Right lobe of liver (tissue), 6 donors: Measurements from ENCODE around the gene MACROD2. TPM values are rescaled to one million over a fixed set of nuclear protein-coding genes. Genes with fewer than 3 reads are reported as not detected.

Experiments
- ATAC-seq, 4 donors: fragments of 200-7000 bp; cut with Tn5 transposase; one replicate each; pipeline ENCODE4 v1.9.1; 2020; ENCODE audit warnings: mild to moderate bottlenecking in 4 of 4, moderate library complexity in 4 of 4
- DNase-seq, 3 donors: peaks; one replicate each; pipeline ENCODE4 v3.0.0-alpha.2; 2020
- H3K27ac ChIP-seq, 3 donors: fragments of 200-600 bp; one replicate each; pipeline ENCODE4 v1.8.0; 2022
- H3K27me3 ChIP-seq, 2 donors: fragments of 200-600 bp; one replicate each; pipeline ENCODE4 v1.8.0; 2022
- H3K36me3 ChIP-seq, 4 donors: fragments of 200-600 bp; sonication (generic) in 1 of 4; one replicate each; pipeline versions ENCODE4 v1.5.1 to v1.8.0; 2017 to 2022; ENCODE audit warnings: control low read depth in 1 of 4
- H3K4me1 ChIP-seq, 4 donors: fragments of 200-600 bp; sonication (generic) in 1 of 4; one replicate each; pipeline versions ENCODE4 v1.5.1 to v1.8.0; 2017 to 2022; ENCODE audit warnings: control low read depth in 1 of 4
- H3K4me3 ChIP-seq, 3 donors: fragments of 200-600 bp; one replicate each; pipeline ENCODE4 v1.8.0; 2022
- H3K9me3 ChIP-seq, 4 donors: fragments of 200-600 bp; sonication (generic) in 1 of 4; one replicate each; pipeline versions ENCODE4 v1.5.1 to v1.8.0; 2017 to 2022; ENCODE audit warnings: control low read depth in 1 of 4
- POLR2A ChIP-seq: fragments of 450-650 bp; IDR thresholded peaks from one replicate; pipeline ENCODE4 v1.6.1; 2017; ENCODE audit warnings: antibody characterized with exemption, mild to moderate bottlenecking
- WGBS: methylation state at CpG from one replicate; pipeline ENCODE4 v1.1.6; 2018; ENCODE audit warnings: low coverage, low lambda C conversion rate; ENCODE audit not compliant: insufficient coverage; ENCODE audit errors: missing lambda C conversion rate; 5-methylcytosine and 5-hydroxymethylcytosine counted together
- intact Hi-C, 2 donors: fragments of 100-400 bp; cut with DNase I; formaldehyde crosslinking; loops; one replicate each; pipeline versions ENCODE4 v1.11.2 to v1.14.1; 2022
- total RNA-seq, 6 experiments: library from RNA; depleted of rRNA in 2 of 6; stranded (reverse); fragments of >200 nt in 2 of 6; fragmentation: NEBNext Ultra II Directional in 3 of 6; extraction: Animal tissue kit (Norgen Biotek cat#: 25700) in 3 of 6; gene quantifications; one replicate each; pipeline versions ENCODE4 v1.1.0 to v1.2.4, GENCODE V29; 2016 to 2023
- TF ChIP-seq, protein P1 (sequence below), 4 donors: fragments of 200-600 bp in 3 of 4; fragments of 450-650 bp in 1 of 4; IDR thresholded peaks; one replicate each; pipeline versions ENCODE4 v1.5.1 to v1.8.0; 2016 to 2022; ENCODE audit warnings: antibody characterized with exemption in 4 of 4, mild to moderate bottlenecking in 2 of 4
- donor health status: DM: no; HTN: yes; CAD: no.
- donor health status: DM: no; HTN: no; CAD: no.
- donor health status: DM: no; HTN: no; CAD: no.
- donor health status: DM: no; HTN: yes; CAD: no.
- donor health status: DM: no; HTN: yes; CAD: no.

The MACROD2 gene
- total RNA-seq, 6 experiments from 2014 or later: 1.2 to 5.5 (median 3.3) TPM

DNA sequence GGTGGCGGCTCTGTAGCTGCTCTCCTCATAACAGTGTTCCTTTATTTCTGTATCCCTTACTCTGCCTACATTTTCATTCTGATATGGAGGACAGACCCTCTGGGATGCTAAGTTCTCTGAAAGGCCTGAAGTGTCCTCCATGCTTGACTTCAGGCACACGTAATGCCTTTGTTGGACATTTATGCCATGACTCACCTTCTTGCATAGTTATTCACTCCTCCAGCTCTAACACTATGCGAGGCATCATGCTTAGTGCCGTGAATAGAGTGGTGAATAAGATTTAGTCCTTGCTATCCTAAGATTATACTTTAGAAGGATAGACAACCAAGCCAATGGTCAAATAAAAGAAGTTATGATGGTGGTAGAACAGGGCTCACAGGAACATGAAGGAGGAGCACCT is 1103.0 kb downstream of the MACROD2 start:
- WGBS: 73% methylated on average over 4 of the region's 4 CpGs

DNA sequence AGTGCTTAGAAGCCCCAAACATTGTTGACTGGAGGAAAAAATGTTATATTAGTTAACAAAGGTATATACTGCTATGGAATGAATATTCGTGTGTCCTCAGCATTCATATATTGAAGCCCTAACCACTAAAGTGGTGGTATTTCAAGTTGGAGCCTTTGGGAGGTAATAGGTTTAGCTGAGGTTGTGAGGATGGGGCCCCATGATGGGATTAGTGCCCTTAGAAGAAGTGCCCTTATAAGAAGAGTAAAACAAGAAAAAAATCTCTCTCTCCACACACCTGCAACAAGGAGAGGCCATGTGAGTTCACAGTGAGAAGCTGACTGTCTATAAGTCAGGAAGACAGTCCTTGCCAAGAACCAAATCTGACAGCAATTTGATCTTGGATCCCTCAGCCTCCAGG is 1103.8 kb downstream of the MACROD2 start:
- no peaks in the 10 kb centered on the region for H3K9me3 ChIP-seq
- TF ChIP-seq, protein P1, sequence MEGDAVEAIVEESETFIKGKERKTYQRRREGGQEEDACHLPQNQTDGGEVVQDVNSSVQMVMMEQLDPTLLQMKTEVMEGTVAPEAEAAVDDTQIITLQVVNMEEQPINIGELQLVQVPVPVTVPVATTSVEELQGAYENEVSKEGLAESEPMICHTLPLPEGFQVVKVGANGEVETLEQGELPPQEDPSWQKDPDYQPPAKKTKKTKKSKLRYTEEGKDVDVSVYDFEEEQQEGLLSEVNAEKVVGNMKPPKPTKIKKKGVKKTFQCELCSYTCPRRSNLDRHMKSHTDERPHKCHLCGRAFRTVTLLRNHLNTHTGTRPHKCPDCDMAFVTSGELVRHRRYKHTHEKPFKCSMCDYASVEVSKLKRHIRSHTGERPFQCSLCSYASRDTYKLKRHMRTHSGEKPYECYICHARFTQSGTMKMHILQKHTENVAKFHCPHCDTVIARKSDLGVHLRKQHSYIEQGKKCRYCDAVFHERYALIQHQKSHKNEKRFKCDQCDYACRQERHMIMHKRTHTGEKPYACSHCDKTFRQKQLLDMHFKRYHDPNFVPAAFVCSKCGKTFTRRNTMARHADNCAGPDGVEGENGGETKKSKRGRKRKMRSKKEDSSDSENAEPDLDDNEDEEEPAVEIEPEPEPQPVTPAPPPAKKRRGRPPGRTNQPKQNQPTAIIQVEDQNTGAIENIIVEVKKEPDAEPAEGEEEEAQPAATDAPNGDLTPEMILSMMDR (IDR thresholded peaks at IDR 0.05): no peak
- no peak for TF ChIP-seq POLR2A
- no peaks in the 10 kb centered on the region for H3K27me3 ChIP-seq
- H3K27ac ChIP-seq: no peak overlapping the region
- ATAC-seq: no peak
- 86% methylated on average over 1 of the region's 1 CpG for WGBS
- intact Hi-C loops: no loop called here
- DNase-seq: no peak
- no peak overlapping the region for H3K4me3 ChIP-seq
- H3K36me3 ChIP-seq: no peaks in the 10 kb centered on the region
- H3K4me1 ChIP-seq: no peaks in the 10 kb centered on the region

More for the DNA sequence above, 1103.0 kb downstream of the MACROD2 start:
- H3K27ac ChIP-seq: no peak overlapping the region
- ATAC-seq (no peak), DNase-seq (no peak)
- intact Hi-C loops: no loop called here
- no peak overlapping the region for H3K4me3 ChIP-seq
- no peak for TF ChIP-seq POLR2A
- TF ChIP-seq, protein P1 (IDR thresholded peaks at IDR 0.05): no peak
- no peaks in the 10 kb centered on the region for H3K36me3 ChIP-seq
- no peaks in the 10 kb centered on the region for H3K27me3 ChIP-seq
- no peaks in the 10 kb centered on the region for H3K9me3 ChIP-seq
- H3K4me1 ChIP-seq: no peaks in the 10 kb centered on the region

DNA sequence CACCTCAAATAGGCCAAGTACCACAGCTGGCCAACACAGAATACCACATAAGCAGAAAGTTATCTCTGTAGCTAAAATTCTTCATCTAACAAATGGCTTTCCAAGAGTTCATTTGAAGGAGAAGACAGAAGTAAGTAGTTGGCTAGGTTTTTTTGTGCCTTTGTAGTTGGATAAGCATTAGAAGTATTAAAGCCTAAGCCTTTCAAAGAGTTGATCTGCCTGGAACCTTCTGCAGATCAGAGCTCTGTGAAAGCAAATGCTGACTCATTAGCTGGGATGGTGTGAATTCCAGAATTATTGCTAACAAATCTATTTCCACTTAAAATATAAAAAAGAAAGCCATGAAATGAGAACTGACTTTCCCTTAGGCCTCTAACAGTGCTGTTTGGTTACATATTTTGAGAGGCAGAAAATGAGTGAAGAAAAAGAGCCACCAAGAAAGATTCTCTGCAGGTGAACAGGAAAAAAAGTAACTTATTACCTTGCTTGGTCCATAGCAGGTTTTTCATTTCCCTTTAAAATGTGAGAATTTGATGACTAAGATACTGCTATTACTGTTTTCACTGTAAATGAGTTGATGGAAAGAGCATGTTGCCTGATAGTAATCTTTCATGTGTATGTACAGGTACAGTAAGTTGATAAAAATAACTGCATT is 1105.3 kb downstream of the MACROD2 start:
- intact Hi-C loops: no loop called here
- ATAC-seq (no peak), DNase-seq (no peak)
- Histone ChIP-seq H3K9me3 (no peaks in the 10 kb centered on the region), H3K27ac (no peak overlapping the region), H3K4me1 (no peaks in the 10 kb centered on the region), H3K4me3 (no peak overlapping the region), H3K36me3 (no peaks in the 10 kb centered on the region), H3K27me3 (no peaks in the 10 kb centered on the region)
- TF ChIP-seq POLR2A: no peak
- TF ChIP-seq, protein P1 (IDR thresholded peaks at IDR 0.05): no peak

DNA sequence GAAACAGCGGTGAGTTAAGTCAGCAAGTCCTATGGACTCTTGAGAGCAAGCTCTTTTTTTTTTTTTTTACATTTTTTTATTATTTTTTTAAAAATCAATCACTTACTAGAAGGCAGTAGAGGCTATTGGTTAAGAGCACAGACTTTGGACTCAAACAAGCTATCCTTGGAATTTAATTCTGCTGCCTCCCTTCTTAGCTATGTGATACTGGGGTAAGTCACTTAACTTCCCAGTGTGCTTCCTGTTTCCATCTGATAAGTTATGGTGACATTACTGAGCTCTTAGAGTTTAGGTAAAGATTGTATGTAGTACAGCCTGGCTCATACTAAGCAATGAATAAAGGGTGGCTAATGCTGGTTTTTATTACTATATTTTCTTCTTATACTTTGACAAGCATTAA is 1112.6 kb downstream of the MACROD2 start:
- Histone ChIP-seq H3K4me1 (no peaks in the 10 kb centered on the region), H3K9me3 (no peaks in the 10 kb centered on the region), H3K36me3 (no peaks in the 10 kb centered on the region), H3K27me3 (no peaks in the 10 kb centered on the region), H3K27ac (no peak overlapping the region), H3K4me3 (no peak overlapping the region)
- ATAC-seq (no peak), DNase-seq (no peak)
- TF ChIP-seq, protein P1 (IDR thresholded peaks at IDR 0.05): no peak
- no peak for TF ChIP-seq POLR2A
- intact Hi-C loops: no loop called here
- 38% methylated on average over 1 of the region's 1 CpG for WGBS

DNA sequence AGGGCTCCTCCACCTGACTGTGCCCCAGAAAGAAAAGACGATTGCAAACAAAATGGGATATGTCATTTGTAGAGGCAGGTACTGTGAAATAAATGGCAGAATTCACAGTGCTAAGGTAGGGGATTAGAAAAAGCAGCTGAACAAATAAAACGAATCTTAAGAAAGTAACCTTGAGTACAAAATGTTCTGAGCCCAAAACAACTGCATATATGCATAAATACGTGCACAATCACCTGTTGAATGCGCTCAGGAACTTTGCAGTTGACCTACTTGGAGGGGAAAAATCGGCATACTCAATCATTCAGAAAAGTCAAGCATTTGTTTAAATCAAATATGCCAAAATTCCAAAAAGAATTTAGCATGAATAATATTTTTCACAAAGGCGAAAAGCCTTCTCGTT is 1114.2 kb downstream of the MACROD2 start:
- H3K9me3 ChIP-seq: no peaks in the 10 kb centered on the region
- H3K27me3 ChIP-seq: no peaks in the 10 kb centered on the region
- H3K27ac ChIP-seq: no peak overlapping the region
- no peaks in the 10 kb centered on the region for H3K4me1 ChIP-seq
- H3K36me3 ChIP-seq: no peaks in the 10 kb centered on the region
- H3K4me3 ChIP-seq: no peak overlapping the region
- TF ChIP-seq, protein P1 (IDR thresholded peaks at IDR 0.05): no peak
- TF ChIP-seq POLR2A: no peak
- whole genome bisulfite sequencing: 74% methylated on average over 7 of the region's 7 CpGs
- no peak for ATAC-seq
- no peak for DNase-seq
- intact Hi-C loops: no loop called here
